HEK293T (cell line): ENCODE data around the gene NT5DC1.

Source experiments
- CTCF ChIA-PET: fragments of 350-600 bp; formaldehyde crosslinking; extraction: SDS; loops from one replicate; lab custom pipeline; 2021; ENCODE audit warnings: antibody characterized with exemption, inconsistent platforms; lab: Yijun Ruan, JAX
- POLR2A ChIA-PET: fragments of 350-600 bp; formaldehyde crosslinking; extraction: SDS; loops from one replicate; lab custom pipeline; 2020; ENCODE audit warnings: antibody characterized with exemption, inconsistent platforms; lab: Yijun Ruan, JAX
- DNase-seq: peaks from one replicate; pipeline ENCODE4 v3.0.0; 2012; ENCODE audit warnings: mixed read lengths; ENCODE audit errors: extremely low spot score
- ARNT ChIP-seq: fragments of 450-650 bp; IDR thresholded peaks from 2 replicates; pipeline ENCODE4 v1.6.1; 2017; ENCODE audit warnings: mild to moderate bottlenecking
- BHLHE40 ChIP-seq: fragments of 450-650 bp; IDR thresholded peaks from 2 replicates; pipeline ENCODE4 v1.6.1; 2016; ENCODE audit warnings: mild to moderate bottlenecking, moderate library complexity, borderline replicate concordance
- CTBP1 ChIP-seq: fragments of 450-650 bp; IDR thresholded peaks from 2 replicates; pipeline ENCODE4 v1.6.1; 2016; ENCODE audit warnings: borderline replicate concordance
- ELF4 ChIP-seq: fragments of 450-650 bp; IDR thresholded peaks from 2 replicates; pipeline ENCODE4 v1.6.1; 2017; ENCODE audit warnings: antibody characterized with exemption
- FOXA1 ChIP-seq: fragments of 450-650 bp; IDR thresholded peaks from 2 replicates; pipeline ENCODE4 v1.6.1; 2016; ENCODE audit warnings: mild to moderate bottlenecking
- FOXK2 ChIP-seq: fragments of 450-650 bp; IDR thresholded peaks from 2 replicates; pipeline ENCODE4 v1.6.1; 2016; ENCODE audit warnings: mild to moderate bottlenecking
- FOXM1 ChIP-seq: fragments of 450-650 bp; IDR thresholded peaks from 2 replicates; pipeline ENCODE4 v1.6.1; 2017; ENCODE audit warnings: mild to moderate bottlenecking, borderline replicate concordance
- HDGF ChIP-seq: fragments of 450-650 bp; IDR thresholded peaks from 2 replicates; pipeline ENCODE4 v1.6.1; 2017; ENCODE audit warnings: antibody characterized with exemption, borderline replicate concordance
- L3MBTL2 ChIP-seq: fragments of 450-650 bp; conservative IDR thresholded peaks from 2 replicates; pipeline ENCODE4 v1.6.1; 2016; ENCODE audit warnings: mild to moderate bottlenecking
- LEF1 ChIP-seq: fragments of 450-650 bp; IDR thresholded peaks from 2 replicates; pipeline ENCODE4 v1.6.1; 2017; ENCODE audit warnings: mild to moderate bottlenecking, borderline replicate concordance
- NFRKB ChIP-seq: fragments of 450-650 bp; IDR thresholded peaks from 2 replicates; pipeline ENCODE4 v1.6.1; 2016; ENCODE audit warnings: mild to moderate bottlenecking, moderate library complexity
- SP1 ChIP-seq: fragments of 450-650 bp; IDR thresholded peaks from 2 replicates; pipeline ENCODE4 v1.6.1; 2017
- SUZ12 ChIP-seq: fragments of 450-650 bp; IDR thresholded peaks from 2 replicates; pipeline ENCODE4 v1.6.1; 2016; ENCODE audit warnings: mild to moderate bottlenecking
- TARDBP ChIP-seq: fragments of 450-650 bp; IDR thresholded peaks from 2 replicates; pipeline ENCODE4 v1.6.1; 2016
- ZNF384 ChIP-seq: fragments of 450-650 bp; IDR thresholded peaks from 2 replicates; pipeline ENCODE4 v1.6.1; 2016
- TF ChIP-seq, protein P1 (sequence below): fragments of 450-650 bp; IDR thresholded peaks from 2 replicates; pipeline ENCODE4 v1.6.1; 2016

Gene NT5DC1

GRCh38 chr6:116208056-116208785 lies 107.6 kb downstream of the NT5DC1 start:
- TF ChIP-seq HDGF (no peak), FOXA1 (no peak), BHLHE40 (no peak), ZNF384 (no peak), TARDBP (no peak), CTBP1 (no peak), SUZ12 (no peak)
- TF ChIP-seq, protein P1, sequence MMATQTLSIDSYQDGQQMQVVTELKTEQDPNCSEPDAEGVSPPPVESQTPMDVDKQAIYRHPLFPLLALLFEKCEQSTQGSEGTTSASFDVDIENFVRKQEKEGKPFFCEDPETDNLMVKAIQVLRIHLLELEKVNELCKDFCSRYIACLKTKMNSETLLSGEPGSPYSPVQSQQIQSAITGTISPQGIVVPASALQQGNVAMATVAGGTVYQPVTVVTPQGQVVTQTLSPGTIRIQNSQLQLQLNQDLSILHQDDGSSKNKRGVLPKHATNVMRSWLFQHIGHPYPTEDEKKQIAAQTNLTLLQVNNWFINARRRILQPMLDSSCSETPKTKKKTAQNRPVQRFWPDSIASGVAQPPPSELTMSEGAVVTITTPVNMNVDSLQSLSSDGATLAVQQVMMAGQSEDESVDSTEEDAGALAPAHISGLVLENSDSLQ, result no peak
- CTCF ChIA-PET, result interaction anchor here (1.5 to 1.6 kb wide), 2 partner anchors 8 to 10 kb away, joined by 4 to 6 read pairs; no protein-coding TSS in a partner anchor
- POLR2A ChIA-PET, result no interaction called here
- no peak for DNase-seq

DNA sequence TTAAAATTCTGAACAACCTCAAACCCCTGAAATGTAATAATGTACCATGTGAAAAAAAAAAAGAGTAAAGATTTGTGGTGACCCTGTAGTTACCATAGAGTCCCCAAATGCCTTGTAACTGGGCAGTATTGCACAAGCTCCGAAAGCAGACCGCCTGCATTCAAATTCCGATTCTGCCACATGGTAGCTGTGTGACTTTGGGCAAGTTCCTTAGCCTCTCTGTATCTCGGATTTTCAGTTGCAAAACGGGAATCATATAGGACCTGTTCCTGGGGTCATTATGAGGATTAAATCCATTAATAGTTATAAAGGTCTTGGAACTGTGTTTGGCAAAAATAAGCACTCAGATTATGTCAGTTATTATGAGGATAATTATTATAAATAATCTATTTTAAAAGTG lies 109.7 kb downstream of the NT5DC1 start:
- no peak for DNase-seq
- POLR2A ChIA-PET, result no interaction called here
- CTCF ChIA-PET, result interaction anchor here (0.7 kb wide), 1 partner anchor 410 kb away, joined by 4 read pairs; no protein-coding TSS in a partner anchor
- TF ChIP-seq SUZ12, result no peak
- TF ChIP-seq ZNF384, result no peak
- TF ChIP-seq CTBP1, result no peak
- TF ChIP-seq ARNT, result no peak
- TF ChIP-seq TARDBP, result no peak
- no peak for TF ChIP-seq FOXK2
- TF ChIP-seq SP1, result no peak
- TF ChIP-seq ELF4, result no peak
- no peak for TF ChIP-seq NFRKB
- TF ChIP-seq, protein P1, result no peak
- TF ChIP-seq BHLHE40, result no peak
- no peak for TF ChIP-seq HDGF
- TF ChIP-seq FOXA1, result no peak
- TF ChIP-seq LEF1, result no peak
- no peak for TF ChIP-seq FOXM1
- no peak for TF ChIP-seq L3MBTL2

DNA sequence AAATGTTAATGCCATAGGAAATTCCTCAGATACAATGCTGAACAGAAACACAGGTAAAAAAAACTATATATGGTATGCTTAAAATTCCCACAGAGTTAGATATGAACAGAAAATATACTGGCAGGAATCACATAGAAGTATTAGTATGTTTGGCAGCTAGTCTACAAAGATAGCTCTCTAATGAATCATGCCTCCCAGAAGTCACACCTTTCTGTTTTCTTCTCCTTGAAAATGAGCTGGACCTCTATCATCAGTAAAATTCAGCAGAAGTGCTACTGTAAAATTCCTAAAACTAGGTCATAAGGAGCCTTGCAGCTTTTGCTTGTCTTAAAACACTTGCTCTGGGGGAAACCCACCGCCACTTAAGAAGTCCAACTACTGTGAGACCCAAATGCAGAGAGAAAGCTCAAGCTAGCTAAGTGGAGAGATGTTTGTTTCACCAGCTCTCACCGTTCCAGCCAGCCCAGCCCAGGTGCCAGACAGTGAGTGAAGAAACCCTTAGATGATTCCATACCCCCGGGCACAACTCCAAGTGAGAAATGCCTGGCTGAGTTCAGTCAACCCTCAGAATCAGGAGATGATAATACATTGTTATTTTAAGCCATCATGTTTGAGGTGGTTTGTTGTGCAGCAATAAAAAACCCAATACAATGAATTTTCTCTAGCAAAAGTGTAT lies 110.2 kb downstream of the NT5DC1 start:
- no peak for TF ChIP-seq L3MBTL2
- TF ChIP-seq ELF4, result no peak
- TF ChIP-seq NFRKB, result no peak
- TF ChIP-seq FOXM1, result no peak
- no peak for TF ChIP-seq ARNT
- TF ChIP-seq FOXA1, result no peak
- TF ChIP-seq HDGF, result no peak
- no peak for TF ChIP-seq SUZ12
- no peak for TF ChIP-seq ZNF384
- TF ChIP-seq CTBP1, result no peak
- TF ChIP-seq SP1, result no peak
- TF ChIP-seq, protein P1, result no peak
- TF ChIP-seq TARDBP, result no peak
- TF ChIP-seq LEF1, result no peak
- no peak for TF ChIP-seq FOXK2
- ChIA-PET CTCF (no interaction called here), POLR2A (no interaction called here)
- no peak for DNase-seq

DNA sequence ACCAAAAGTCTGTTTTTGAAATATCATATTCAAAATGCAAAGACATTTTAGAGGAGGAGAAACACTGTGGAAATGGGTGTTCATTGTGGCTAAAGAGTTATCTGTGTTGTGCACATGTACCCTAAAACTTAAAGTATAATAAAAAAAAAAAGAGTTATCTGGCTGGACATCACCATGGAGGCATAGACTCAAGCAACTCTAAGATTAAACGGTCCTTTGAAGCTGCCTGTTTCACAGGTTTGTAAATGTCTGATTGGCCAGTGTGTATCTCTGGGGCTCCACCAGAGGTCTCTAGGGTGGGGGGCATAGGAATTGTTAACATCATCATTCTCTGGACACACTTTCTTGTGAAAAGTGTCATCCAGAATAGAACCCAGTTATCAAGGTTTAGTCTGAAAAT lies 114.0 kb downstream of the NT5DC1 start:
- DNase-seq, result no peak
- POLR2A ChIA-PET, result no interaction called here
- no peak for TF ChIP-seq SUZ12
- TF ChIP-seq LEF1, result no peak
- no peak for TF ChIP-seq TARDBP
- TF ChIP-seq FOXK2, result no peak
- no peak for TF ChIP-seq NFRKB
- no peak for TF ChIP-seq HDGF
- CTCF ChIA-PET, result interaction anchor here (0.6 kb wide), 1 partner anchor 61 kb away, joined by 7 read pairs; no protein-coding TSS in a partner anchor

GRCh38 chr6:116215414-116215813 lies 114.8 kb downstream of the NT5DC1 start:
- CTCF ChIA-PET, result interaction anchor here (0.6 kb wide), 1 partner anchor 61 kb away, joined by 7 read pairs; no protein-coding TSS in a partner anchor
- TF ChIP-seq L3MBTL2 (no peak), ZNF384 (no peak), FOXK2 (no peak), ELF4 (no peak), SUZ12 (no peak), FOXM1 (no peak), NFRKB (no peak), FOXA1 (no peak), ARNT (no peak), HDGF (no peak), LEF1 (no peak), SP1 (no peak), TARDBP (no peak), CTBP1 (no peak), BHLHE40 (no peak)
- TF ChIP-seq, protein P1, result no peak
- POLR2A ChIA-PET, result no interaction called here
- no peak for DNase-seq
